GM19468 (cell line): ENCODE data around the gene CDK5R1.

Experiments
- ATAC-seq: cut with Tn5 transposase; IDR thresholded peaks from one replicate; pipeline ENCODE4 v1.9.1; 2021; ENCODE audit warnings: mild to moderate bottlenecking, moderate library complexity, moderate number of reproducible peaks; ENCODE audit not compliant: unreplicated experiment; ENCODE audit errors: extremely low read depth

The CDK5R1 gene

GRCh38 chr17:32536736-32537643, 50.2 kb downstream of the CDK5R1 start:
- no peak for ATAC-seq
